Stimulated activated CD8-positive, alpha-beta memory T cell treated with anti-CD3 and anti-CD28 coated beads, Interleukin-15, amount 100 ng/mL, for 4 hours (primary cell): ENCODE data around the gene RRM1.
"Not testable (repeated sequence)": the region's sequence is repeated elsewhere in the genome, so short reads cannot be mapped to it uniquely, and the experiment has no call there.

ENCODE experiments used
- DNase-seq, 2 donors: peaks; one replicate each; pipeline ENCODE4 v3.0.0-alpha.2; 2020; ENCODE audit warnings: low read depth in 2 of 2

Gene RRM1

DNA sequence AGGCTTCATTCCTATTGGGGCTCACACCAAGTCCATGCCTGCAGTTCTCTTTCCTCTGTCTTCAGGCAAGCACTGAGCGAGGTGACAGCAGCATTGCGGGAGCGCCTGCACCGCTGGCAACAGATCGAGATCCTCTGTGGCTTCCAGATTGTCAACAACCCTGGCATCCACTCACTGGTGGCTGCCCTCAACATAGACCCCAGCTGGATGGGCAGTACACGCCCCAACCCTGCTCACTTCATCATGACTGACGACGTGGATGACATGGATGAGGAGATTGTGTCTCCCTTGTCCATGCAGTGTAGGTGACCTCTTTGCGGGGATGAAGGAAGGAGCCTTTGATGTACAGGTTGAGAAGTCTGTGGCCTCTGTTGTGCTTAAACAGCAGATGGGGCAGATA is 11.4 kb upstream of the RRM1 start:
- no peak for DNase-seq

DNA sequence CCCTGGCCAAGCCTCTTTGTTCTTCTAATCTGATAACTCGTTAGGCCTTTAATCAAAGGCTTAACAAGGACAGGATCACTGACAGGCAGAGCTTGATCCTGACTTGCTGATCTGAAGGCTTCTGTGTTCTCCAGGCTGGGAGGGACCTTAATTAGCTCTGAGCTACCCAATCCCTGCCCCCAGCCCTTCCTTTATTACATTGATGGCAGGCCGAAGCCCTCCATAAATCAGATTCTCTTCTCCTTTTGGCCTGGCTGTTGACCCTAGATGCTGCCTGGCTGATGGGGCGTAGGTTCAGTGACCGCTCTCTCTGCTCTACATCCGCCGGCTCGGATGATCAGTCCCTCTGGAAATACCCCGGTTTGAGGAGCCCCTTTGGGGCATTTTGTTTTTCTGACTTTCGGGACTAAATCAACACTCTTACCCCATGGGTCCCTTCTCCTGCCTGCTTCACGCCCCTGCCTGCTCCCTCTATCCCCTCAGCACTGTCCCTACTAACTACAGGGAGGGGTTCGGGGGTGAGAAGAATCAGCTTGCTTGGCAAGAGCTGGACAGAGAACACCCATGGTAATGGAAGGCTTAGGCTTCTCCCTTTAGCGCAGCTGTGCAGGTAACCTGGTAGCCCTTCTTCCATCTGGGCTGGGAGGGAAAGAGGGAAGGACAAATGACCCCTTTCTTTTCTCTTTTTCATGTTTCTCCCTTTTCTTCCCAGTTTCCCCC is 10.0 kb upstream of the RRM1 start:
- no peak for DNase-seq

DNA sequence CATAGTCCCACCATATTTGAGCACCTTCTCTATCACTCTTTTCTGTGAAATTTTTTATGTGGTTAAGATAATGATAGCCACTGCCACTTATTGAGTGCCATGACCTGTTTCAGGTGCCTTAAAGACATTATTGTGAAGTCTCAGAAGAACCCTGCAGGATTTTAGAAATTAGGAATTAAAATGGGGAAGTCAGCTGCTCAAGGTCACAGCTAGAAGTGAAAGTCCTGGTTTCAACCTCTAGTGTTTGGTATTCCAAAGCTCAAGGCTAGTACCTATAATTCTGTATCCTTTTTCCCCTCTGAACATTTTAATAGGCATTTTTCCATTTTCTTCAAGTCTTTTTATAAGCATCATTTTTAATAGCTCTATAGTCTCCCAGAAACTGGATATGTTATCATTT is 9.0 kb upstream of the RRM1 start:
- no peak for DNase-seq

DNA sequence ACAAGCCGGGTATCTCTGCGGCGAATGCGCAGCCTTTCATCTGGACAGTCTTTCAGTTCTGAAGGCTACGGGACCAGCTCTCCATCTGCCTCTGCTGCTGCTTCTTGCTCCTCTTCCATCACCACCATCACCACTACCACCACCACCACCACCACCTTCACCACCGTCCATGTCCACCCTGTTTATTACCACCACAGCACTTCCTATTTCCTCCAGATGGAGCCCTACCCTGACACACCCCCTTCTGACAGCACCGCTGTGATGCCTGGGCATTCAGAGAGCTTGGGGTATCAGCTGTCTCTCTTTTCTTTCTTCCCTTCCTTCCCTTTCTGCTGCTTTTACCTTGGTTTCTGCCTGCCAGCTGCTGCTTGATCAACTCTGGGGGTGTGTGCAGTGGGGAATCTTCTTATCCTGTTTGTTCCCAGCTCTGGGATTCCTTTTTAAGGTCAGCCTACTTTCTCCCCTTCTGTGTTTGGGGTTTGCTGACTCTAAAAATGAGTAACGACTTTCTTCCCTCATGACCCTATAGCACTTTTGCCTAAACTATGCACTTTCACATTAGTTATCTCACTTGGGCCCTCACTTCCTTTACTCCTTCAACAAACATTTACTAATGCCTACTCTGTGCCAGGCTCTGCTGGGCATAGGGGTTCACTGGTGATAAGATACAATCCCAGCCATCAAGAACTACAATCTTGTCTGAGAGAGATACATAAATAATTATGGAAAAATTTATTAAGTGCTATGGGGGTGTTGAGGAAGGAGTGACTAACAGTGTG is 7.8 kb upstream of the RRM1 start:
- no peak for DNase-seq

DNA sequence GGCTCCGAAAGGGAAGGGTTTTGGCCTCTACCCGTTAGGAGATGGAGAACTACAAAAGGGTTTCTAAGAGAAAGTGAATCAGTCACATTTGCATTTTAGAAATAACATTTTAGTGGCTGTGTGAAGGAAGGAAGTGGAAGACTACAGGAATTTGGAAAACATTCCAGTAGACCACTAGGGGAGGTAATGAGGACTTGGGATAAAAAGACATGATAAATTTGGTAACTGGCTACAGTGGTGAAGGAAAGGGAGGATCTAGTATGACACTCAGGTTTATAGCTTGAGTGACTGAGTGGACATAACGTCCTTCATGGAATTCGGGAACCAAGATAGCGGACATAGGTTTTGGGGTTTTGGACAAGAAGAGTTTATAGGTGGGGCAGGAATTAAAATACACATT is 7.0 kb upstream of the RRM1 start:
- DNase-seq, result no peak

DNA sequence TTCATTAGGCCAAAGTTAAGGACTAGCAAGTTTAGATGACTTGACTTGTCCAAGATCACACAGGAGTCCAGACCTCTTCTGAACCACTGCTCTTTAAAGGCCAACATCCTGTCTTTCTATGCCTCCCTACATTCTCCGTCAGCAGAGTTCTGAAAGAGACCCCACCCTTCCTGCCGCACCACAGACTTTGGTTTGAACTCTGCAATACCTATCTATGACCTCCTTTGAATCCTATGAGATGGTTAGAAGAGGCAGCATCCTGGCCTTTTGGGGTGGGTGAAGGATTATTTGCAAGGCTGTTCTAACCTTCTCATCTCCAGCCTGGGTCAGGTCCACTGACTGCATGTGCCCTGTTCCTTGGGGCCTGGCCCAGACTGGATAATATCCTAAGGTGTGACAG is 4.3 kb upstream of the RRM1 start:
- no peak for DNase-seq

DNA sequence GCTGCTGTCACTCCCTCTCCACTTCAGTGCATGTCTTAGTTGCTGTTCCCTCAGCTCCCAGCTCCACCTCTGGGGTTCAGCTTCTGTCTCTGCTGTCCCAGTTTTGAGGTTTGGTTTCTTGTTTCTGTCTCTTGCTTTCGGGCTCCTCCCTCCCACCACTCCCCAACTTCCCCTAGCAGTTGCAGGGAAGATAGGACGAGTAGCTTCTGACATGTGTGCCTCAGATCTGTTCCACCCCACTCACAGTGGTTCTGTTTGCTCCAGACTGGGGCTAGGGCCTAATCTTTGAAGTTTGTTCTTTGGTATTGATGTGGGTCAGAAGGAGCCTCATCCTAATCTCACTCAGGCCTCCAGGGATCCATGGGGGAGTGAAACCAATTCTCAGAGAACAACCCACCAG is 2.6 kb upstream of the RRM1 start:
- DNase-seq, result no peak

DNA sequence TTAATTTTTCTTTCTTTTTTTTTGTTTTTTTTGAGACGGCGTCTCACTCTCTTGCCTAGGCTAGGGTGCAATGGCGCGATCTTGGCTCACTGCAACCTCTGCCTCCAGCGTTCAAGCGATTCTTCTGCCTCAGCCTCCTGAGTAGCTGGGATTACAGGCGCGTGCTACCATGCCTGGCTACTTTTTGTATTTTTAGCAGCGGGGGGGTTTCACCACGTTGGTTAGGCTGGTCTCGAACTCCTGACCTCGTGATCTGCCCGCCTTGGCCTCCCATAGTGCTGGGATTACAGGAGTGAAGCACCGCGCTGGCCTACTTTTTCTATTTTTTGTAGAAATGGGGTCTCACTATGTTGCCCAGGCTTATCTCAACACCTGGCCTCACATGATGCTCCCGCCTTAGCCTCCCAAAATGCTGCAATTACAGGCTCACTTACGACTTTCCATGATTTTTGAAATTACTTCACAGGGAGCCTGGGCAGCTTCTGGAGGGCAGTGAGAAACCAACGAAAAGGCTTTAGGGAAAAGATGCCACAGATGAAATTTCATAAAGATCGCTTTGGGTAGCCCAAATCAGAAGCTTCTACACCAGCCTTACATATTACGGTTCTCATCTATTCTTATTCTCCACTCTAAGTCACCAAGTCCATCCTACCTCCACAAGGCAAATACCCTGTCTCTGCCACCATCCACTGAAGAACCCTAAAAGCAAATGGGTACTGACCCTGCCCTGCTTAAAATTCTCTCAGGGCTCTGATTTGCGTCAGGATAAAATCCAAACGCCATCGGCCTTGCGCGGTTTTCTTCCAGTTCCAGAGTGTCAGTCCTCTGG is 866 bp upstream of the RRM1 start:
- DNase-seq, result no peak

DNA sequence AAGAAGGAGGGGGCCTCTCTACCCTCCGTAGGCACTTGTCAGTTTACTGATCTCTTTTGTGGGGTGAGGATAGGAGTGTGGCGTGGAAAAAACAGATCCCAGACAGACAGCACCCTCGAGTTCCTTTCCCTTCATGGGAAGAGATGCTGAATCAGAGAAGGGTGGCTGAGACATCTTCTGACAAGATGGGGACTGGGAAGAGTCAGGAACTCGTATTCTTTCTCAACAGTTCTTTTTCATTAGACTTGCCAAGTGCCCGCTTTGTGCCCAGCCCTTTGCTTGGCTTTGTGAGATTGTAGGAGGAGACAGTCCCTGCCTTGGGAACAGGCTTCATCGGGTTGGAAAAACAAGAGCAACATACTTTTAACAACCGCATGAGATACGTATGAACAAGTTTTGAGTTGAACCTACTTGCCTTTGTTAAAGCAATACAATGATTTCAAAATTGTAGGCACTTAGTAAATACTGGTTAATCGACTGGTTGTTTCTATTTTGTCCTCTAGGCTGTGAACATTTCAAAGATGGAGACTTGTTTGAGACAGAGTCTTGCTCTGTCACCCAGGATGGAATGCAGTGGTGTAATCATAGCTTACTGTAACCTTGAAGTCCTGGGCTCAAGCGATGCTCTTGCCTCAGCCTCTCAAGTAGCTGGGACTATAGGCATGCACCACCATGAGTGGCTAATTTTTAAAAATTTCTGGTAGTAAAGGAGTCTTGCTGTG is 1.1 kb downstream of the RRM1 start:
- no peak for DNase-seq

DNA sequence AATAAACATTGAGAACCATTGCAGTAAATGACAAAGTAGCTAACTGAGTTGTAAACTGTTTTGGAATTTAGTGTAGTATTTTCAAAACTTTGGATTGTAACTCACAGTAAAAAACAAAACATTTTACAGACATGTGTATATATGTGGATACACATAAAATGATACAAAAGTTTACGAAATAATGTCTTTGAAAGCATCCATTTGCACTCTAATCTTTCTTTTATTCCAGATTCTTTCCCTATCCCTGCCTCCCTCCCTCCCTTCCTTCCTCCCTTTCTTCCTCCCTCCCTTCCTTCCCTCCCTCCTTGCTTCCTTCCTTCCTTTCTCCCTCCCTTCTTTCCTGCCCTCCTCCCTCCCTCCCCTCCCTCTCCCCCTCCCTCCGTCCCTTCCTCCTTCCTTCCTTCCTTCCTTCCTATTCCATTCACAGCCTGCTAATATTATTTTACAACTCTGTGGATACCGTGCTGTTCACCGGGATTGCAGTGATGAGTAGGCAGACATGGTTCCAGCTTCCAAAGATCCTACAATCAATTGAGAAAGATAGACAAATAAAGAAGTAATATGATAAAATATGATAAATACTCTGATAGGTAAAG is 3.5 kb downstream of the RRM1 start:
- no peak for DNase-seq

DNA sequence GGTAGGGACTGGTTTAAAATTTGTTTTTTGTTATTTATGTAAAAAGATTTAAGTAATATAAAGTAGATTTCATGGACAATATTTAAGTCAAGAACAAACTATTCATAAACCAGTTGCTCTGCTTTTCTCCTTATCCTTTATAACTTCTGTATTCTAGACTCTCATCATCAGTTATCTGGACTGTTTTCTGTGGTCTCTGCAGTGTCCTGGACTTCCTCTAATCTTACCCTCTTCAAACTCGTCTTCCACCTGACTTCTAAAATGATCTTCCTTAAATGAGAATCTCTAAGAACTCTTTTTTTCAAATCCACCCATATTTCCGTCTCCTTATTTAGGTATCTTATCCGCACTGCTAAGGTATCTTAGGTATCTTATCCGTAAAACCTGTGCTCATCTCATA is 8.1 kb downstream of the RRM1 start:
- DNase-seq, result no peak

DNA sequence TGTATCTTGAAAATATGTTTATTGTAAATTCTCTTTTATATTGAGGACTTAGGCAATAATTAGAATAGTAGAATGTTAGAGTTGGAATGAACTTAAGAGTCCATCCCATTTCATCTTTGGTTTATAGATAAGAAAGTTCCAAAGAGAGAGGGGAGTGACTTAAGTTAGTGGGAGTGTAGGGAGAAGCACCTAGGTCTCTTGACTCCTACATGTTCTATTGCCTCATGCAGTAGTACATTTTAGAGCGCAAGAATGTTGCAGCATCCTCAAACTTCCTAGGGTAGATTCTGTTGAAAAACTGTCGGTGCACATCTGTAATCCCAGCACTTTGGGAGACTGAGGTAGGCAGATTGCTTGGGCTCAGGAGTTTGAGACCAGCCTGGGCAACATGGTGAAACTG is 8.7 kb downstream of the RRM1 start:
- DNase-seq, result no peak

DNA sequence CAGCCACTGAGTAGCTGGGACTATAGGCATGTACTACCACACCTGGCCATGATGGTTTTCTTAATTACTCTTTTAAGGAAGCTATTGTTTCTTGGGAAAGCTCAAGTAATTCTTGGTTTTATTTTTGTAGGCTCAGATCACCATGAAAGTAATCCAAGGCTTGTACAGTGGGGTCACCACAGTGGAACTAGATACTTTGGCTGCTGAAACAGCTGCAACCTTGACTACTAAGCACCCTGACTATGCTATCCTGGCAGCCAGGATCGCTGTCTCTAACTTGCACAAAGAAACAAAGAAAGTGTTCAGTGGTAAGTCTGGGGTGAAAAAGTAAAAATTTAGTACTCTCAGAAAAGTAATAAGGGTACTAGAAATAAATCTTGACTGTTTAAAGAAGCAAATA is 11.3 kb downstream of the RRM1 start:
- DNase-seq, result no peak

DNA sequence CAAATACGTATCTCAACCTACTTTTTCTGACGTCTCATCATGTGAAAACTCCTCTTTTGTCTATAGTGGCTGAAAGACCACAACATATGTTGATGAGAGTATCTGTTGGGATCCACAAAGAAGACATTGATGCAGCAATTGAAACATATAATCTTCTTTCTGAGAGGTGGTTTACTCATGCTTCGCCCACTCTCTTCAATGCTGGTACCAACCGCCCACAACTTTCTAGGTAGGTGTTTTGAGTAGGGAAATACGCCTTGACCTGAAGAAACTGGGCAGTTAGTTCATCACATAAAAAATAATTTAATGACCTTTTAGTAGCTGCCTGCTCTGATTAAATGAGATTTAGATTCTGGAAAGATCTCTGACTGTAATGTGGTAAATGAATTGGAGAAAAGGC is 17.2 kb downstream of the RRM1 start:
- DNase-seq, result no peak

DNA sequence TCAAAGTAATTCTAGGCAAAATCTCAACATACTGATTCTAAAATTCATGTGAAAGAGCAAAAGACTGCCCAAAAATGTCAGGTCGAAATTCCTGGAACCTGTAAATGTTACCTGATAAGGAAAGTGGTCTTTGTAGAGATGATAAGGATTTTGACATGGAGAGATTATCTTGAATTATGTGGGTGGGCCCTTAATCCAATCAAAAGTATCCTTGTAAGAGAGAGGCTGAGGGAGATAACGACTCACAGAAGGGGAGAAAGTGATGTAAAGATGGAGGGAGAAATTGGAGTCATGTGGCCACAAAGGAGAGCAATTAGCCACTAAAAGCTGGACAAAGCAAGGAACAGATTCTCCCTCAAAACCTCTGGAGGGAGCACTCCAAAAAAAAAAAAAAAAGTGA is 20.5 kb downstream of the RRM1 start:
- no peak for DNase-seq

DNA sequence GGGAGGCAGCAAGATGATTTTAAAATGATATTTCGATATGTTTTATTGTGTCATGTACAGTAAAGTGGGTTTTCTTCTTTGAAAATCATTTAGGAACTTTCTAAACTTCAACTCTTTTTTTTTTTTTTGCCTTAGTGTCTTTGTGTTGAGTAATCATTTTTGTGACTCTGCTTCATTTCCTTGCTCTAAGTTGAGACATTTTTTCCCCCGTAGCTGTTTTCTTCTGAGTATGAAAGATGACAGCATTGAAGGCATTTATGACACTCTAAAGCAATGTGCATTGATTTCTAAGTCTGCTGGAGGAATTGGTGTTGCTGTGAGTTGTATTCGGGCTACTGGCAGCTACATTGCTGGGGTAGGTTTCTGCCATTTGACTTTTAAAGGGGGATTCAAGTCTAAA is 23.5 kb downstream of the RRM1 start:
- DNase-seq, result no peak

DNA sequence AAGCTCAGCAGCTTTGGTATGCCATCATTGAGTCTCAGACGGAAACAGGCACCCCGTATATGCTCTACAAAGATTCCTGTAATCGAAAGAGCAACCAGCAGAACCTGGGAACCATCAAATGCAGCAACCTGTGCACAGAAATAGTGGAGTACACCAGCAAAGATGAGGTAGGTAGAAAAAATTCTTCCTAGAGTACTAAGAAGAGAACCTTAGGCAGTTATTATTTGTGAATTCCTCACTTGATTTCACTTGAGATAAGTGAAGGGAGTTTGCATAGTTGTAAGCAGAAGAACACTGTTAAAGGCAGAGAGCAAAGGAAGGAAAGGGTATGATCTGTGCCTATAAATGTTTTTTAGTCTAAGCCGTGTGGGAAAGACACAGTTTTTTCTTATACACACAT is 28.6 kb downstream of the RRM1 start:
- DNase-seq, result no peak

DNA sequence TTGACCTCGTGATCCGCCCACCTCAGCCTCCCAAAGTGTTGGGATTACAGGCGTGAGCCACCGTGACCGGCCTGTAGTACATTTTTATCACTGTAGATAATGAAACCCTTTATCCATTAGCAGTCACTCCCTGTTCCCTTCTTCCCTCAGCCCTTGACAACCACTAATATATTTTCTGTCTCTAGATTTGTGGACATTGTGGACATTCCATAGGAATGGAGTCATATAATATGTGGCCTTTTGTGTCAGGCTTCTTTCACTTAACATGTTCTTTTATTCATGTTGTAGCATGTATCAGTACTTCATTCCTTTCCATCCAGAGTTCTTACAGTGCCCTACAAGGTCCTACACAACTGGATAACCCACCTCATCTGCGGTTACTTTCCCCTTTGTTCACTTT is 30.5 kb downstream of the RRM1 start:
- no peak for DNase-seq

DNA sequence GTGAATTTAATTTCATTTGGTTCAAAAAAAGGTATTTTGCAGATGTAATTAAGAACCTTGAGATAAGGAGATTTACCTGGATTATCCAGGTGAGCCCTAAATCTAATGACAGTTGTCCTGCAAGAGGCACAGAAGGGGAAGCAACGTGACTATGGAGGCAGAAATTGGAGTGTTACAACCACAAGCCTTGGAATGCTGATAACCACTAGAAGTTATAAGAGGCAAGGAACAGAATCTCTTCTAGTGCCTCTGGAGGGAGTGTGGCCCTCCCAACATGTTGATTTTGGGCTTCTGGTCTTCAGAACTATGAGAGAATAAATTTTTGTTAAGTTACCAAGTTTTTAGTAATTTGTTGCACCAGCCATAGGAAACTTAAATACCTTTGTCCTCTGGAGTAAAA is 32.8 kb downstream of the RRM1 start:
- no peak for DNase-seq

DNA sequence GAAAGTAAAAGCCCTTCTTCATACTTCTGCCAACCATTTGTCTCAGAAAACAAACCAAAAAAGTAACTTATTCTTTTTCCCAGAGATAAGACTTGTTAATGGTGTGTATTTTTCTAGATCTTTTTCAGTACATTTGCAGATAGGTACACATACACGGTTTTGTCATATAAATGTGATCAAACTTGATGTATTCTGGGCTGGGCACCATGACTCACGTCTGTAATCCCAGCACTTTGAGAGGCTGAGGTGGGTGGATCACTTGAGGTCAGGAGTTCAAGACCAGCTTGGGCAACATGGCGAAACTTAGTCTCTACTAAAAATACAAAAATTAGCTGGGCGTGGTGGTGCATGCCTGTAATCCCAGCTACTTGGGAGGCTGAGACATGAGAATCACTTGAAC is 35.6 kb downstream of the RRM1 start:
- DNase-seq, result not testable (repeated sequence)

DNA sequence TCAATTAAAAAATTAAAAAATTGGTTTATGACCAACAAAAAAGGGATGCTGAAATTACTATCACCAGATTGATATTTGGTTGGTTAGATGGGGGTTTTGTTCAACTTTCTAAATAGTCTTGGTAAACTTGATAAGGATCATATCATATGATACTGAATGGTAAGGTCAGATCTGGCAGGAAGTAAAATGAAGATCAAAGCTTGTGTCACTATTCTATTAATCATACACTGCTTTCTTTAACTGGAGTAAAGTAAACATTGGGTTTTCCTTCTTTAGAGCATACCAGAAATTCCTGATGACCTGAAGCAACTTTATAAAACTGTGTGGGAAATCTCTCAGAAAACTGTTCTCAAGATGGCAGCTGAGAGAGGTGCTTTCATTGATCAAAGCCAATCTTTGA is 40.2 kb downstream of the RRM1 start:
- DNase-seq, result no peak

DNA sequence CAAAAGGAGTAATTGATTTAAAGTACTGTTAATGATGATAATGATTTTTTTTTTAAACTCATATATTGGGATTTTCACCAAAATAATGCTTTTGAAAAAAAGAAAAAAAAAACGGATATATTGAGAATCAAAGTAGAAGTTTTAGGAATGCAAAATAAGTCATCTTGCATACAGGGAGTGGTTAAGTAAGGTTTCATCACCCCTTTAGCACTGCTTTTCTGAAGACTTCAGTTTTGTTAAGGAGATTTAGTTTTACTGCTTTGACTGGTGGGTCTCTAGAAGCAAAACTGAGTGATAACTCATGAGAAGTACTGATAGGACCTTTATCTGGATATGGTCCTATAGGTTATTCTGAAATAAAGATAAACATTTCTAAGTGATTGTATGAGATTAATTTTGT is 43.9 kb downstream of the RRM1 start:
- DNase-seq, result no peak
